Ishikawa (cell line): ENCODE data around the gene ZNF467.

Source experiments
- CEBPB ChIP-seq: IDR thresholded peaks from 2 replicates; pipeline ENCODE4 v1.6.1; 2012
- CREB1 ChIP-seq: IDR thresholded peaks from 2 replicates; pipeline ENCODE4 v1.6.1; 2012; ENCODE audit warnings: low read depth
- EGR1 ChIP-seq: IDR thresholded peaks from 2 replicates; pipeline ENCODE4 v1.6.1; 2012
- EP300 ChIP-seq: IDR thresholded peaks from 2 replicates; pipeline ENCODE4 v1.6.1; 2012; ENCODE audit warnings: borderline replicate concordance
- FOXM1 ChIP-seq: IDR thresholded peaks from 2 replicates; pipeline ENCODE4 v1.6.1; 2012; ENCODE audit warnings: low read depth, borderline replicate concordance
- NFIC ChIP-seq: IDR thresholded peaks from 2 replicates; pipeline ENCODE4 v1.6.1; 2012
- RAD21 ChIP-seq: IDR thresholded peaks from 2 replicates; pipeline ENCODE4 v1.6.1; 2012; ENCODE audit warnings: low read depth
- TAF1 ChIP-seq: IDR thresholded peaks from 2 replicates; pipeline ENCODE4 v1.6.1; 2012; ENCODE audit warnings: low read depth, mild to moderate bottlenecking
- TCF12 ChIP-seq: IDR thresholded peaks from 2 replicates; pipeline ENCODE4 v1.6.1; 2012; ENCODE audit warnings: low read depth
- TEAD4 ChIP-seq: IDR thresholded peaks from 2 replicates; pipeline ENCODE4 v1.6.1; 2012
- USF1 ChIP-seq: IDR thresholded peaks from 2 replicates; pipeline ENCODE4 v1.6.1; 2012
- YY1 ChIP-seq: IDR thresholded peaks from 2 replicates; pipeline ENCODE4 v1.6.1; 2012; ENCODE audit warnings: low read depth
- ZBTB7A ChIP-seq: IDR thresholded peaks from 2 replicates; pipeline ENCODE4 v1.6.1; 2012; ENCODE audit warnings: low read depth
- TF ChIP-seq, protein P1 (sequence below): IDR thresholded peaks from 2 replicates; pipeline ENCODE4 v1.6.1; 2012; ENCODE audit warnings: low read depth, mild to moderate bottlenecking
- TF ChIP-seq, protein P2 (sequence below): IDR thresholded peaks from 2 replicates; pipeline ENCODE4 v1.6.1; 2012

ZNF467 gene

GRCh38 chr7:149716932-149717307, 56.5 kb downstream of the ZNF467 start:
- TF ChIP-seq CREB1: no peak
- TF ChIP-seq ZBTB7A: no peak
- TF ChIP-seq, protein P1, sequence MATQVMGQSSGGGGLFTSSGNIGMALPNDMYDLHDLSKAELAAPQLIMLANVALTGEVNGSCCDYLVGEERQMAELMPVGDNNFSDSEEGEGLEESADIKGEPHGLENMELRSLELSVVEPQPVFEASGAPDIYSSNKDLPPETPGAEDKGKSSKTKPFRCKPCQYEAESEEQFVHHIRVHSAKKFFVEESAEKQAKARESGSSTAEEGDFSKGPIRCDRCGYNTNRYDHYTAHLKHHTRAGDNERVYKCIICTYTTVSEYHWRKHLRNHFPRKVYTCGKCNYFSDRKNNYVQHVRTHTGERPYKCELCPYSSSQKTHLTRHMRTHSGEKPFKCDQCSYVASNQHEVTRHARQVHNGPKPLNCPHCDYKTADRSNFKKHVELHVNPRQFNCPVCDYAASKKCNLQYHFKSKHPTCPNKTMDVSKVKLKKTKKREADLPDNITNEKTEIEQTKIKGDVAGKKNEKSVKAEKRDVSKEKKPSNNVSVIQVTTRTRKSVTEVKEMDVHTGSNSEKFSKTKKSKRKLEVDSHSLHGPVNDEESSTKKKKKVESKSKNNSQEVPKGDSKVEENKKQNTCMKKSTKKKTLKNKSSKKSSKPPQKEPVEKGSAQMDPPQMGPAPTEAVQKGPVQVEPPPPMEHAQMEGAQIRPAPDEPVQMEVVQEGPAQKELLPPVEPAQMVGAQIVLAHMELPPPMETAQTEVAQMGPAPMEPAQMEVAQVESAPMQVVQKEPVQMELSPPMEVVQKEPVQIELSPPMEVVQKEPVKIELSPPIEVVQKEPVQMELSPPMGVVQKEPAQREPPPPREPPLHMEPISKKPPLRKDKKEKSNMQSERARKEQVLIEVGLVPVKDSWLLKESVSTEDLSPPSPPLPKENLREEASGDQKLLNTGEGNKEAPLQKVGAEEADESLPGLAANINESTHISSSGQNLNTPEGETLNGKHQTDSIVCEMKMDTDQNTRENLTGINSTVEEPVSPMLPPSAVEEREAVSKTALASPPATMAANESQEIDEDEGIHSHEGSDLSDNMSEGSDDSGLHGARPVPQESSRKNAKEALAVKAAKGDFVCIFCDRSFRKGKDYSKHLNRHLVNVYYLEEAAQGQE: no peak

DNA sequence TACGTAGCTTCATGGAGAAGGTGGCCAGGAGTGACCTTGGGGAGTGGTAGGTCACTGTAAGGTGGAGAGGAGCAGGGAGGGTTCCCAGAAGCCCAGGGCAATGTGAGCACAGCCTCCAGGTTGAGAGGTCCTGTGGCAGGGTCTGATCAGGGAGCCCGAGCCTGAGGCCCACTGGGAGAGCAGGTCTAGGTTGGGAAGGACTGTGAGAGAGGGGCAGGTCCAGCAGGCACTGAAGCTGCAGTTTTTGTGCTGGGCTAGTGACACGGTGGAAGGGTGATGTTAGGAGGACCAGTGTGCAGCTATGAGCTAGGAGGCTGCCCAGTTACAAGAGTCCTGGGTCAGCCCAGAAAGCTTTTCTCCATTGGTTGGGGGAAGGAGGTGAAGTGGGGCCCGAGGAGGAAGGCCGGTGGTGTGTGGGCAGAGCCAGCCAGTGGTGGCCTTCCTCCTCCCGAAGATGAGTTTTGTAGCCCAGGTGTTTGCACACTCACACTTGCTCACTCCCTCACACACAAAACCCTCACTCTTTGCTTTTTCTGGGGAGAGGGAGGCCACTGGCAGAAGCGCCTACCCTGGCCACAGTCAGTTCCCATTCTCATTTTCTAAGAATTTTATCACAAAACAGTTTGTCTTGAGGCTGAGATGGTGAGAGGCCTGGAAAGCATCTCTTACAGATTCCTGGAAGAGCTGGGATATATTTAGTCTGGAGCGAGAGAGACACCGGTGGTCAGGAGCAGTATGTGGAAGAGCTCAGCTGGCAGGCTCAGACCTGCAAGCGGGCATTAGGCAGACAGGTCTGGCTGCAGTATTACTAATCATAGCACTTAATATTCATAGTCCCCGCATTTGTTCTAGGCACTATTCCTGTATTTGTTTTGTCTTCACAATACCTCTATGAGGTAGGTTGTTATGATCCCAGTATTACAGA, 57.1 kb downstream of the ZNF467 start:
- TF ChIP-seq ZBTB7A (no peak), EP300 (no peak), FOXM1 (no peak), CREB1 (no peak), TAF1 (no peak), NFIC (no peak), EGR1 (no peak), TCF12 (no peak), YY1 (no peak), TEAD4 (no peak), RAD21 (no peak), USF1 (no peak), CEBPB (no peak)
- TF ChIP-seq, protein P2, sequence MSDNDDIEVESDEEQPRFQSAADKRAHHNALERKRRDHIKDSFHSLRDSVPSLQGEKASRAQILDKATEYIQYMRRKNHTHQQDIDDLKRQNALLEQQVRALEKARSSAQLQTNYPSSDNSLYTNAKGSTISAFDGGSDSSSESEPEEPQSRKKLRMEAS: no peak
- TF ChIP-seq, protein P1: no peak

DNA sequence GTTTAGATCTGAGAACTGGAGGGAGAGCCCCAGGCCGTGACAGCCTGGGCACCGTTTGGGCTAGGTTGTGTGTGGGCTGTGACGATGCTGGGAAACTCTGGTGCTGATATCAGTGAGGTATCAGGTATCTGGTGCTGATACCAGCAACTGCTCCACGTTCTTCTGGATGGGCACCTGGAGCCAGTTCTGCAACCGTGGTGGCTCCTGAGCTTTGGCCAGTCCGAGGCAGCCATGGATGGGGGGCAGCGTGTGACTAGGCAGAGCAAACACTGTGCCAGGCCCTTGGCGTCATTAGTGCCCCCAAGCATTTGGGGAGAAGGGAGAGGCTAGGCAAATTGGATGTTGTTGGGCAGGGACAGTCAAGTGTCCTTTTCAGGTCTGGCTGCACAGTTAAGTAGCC, 57.9 kb downstream of the ZNF467 start:
- no peak for TF ChIP-seq FOXM1
- TF ChIP-seq TAF1: no peak
- TF ChIP-seq CREB1: no peak
- TF ChIP-seq ZBTB7A: no peak
- no peak for TF ChIP-seq YY1
- no peak for TF ChIP-seq RAD21

GRCh38 chr7:149714910-149715471, 58.4 kb downstream of the ZNF467 start:
- no peak for TF ChIP-seq TAF1
- no peak for TF ChIP-seq USF1
- TF ChIP-seq ZBTB7A: peak; percentile 58
- TF ChIP-seq RAD21: no peak
- no peak for TF ChIP-seq EGR1
- TF ChIP-seq CEBPB: no peak
